NCI-H510A treated with DMSO at 0.1 percent for 48 hours (cell line): Measurements from ENCODE around the gene WNT2B.

Experiments used
- DNase-seq: peaks from one replicate; lab custom pipeline; 2025; lab: John Stamatoyannopoulos, UW

The WNT2B gene

GRCh38 chr1:112575154-112575804, 66.5 kb downstream of the WNT2B start:
- no peak for DNase-seq

DNA sequence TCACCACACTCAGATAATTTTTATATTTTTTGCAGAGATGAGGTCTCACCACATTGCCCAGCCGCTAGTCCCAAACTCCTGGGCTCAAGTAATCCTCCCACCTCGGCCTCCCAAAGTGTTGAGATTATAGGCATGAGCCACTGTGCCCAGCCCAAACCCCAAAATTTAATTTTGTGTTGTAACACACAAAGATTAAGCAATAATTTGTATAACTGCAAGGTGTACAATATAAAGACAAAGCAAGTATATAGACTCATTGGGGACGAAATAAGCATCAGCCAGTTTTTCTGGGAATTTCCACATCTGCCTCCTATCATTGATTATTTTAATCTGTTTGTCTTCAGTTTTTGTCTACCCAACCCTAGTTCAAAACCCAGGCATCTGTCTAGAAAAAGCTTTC, 67.5 kb downstream of the WNT2B start:
- no peak for DNase-seq
